HCT116 (cell line): ENCODE data around the gene CD44. TPM values are rescaled to one million over a fixed set of nuclear protein-coding genes. Genes with fewer than 3 reads are reported as not detected.

Experiments
- ATAC-seq: fragments of 200-7000 bp; cut with Tn5 transposase; 2 replicates; pipeline ENCODE4 v1.9.1; 2020; ENCODE audit warnings: mild to moderate bottlenecking, moderate library complexity
- BruUV-seq: library from RNA; stranded (reverse); fragments of 400-500 nt; replicated peaks from 2 replicates; lab custom pipeline; 2021; lab: Mats Ljungman, UMichigan
- CTCF ChIA-PET: fragments of 300-600 bp; sonication (Branson Sonifier 250); formaldehyde crosslinking; loops from one replicate; lab custom pipeline; 2021; ENCODE audit warnings: antibody characterized with exemption; lab: Charles Lee
- POLR2A ChIA-PET: fragments of 300-600, 350-600 bp; sonication (Branson Sonifier 250); formaldehyde crosslinking; loops from one replicate; lab custom pipeline; 2021; ENCODE audit warnings: antibody characterized with exemption; lab: Charles Lee
- RAD21 ChIA-PET, 2 experiments: fragments of 300-600 bp; sonication (Branson Sonifier 250); formaldehyde crosslinking; loops; one replicate each; lab custom pipeline; 2023; ENCODE audit warnings: low total read pairs in 2 of 2; ENCODE audit not compliant: uncharacterized antibody in 2 of 2, unreplicated experiment in 2 of 2, low non-redundant PET in 1 of 2; lab: Charles Lee
- DNase-seq: peaks from one replicate; pipeline ENCODE4 v3.0.0-alpha.2; 2010; ENCODE audit warnings: low read depth, low spot score
- H2AFZ ChIP-seq: fragments of 200-600 bp; shearing (Covaris generic), sonication (generic); 2 replicates; pipeline ENCODE4 v1.6.1; 2017; ENCODE audit warnings: low read depth, mixed run types, mixed read lengths, antibody characterized with exemption, low read length; ENCODE audit not compliant: poor library complexity, severe bottlenecking
- H3K27ac ChIP-seq: 2 replicates; pipeline ENCODE4 v1.5.1; 2012; ENCODE audit warnings: low read depth, low read length
- H3K27me3 ChIP-seq: fragments of 200-600 bp; sonication (generic); 2 replicates; pipeline ENCODE4 v1.6.1; 2016; ENCODE audit warnings: mixed run types, low read length, mixed read lengths; ENCODE audit not compliant: insufficient read depth
- H3K36me3 ChIP-seq, 2 experiments: fragments of 200-500 bp in 1 of 2; fragments of 200-600 bp in 1 of 2; sonication (Bioruptor generic) in 1 of 2; sonication (generic) in 1 of 2; 2 replicates each; pipeline versions ENCODE4 v1.5.1 to v1.6.1; 2014 to 2016; ENCODE audit warnings: low read length in 2 of 2, inconsistent platforms in 1 of 2, mixed read lengths in 1 of 2, mixed run types in 1 of 2; ENCODE audit not compliant: insufficient read depth in 2 of 2, control insufficient read depth in 1 of 2
- H3K4me1 ChIP-seq, 2 experiments: fragments of 200-600 bp in 1 of 2; sonication (generic) in 1 of 2; 2 replicates each; pipeline versions ENCODE4 v1.5.1 to v1.6.1; 2012 to 2017; ENCODE audit warnings: low read length in 2 of 2, inconsistent platforms in 1 of 2, mild to moderate bottlenecking in 1 of 2, mixed read lengths in 1 of 2, mixed run types in 1 of 2, moderate library complexity in 1 of 2; ENCODE audit not compliant: insufficient read depth in 2 of 2, control insufficient read depth in 1 of 2
- H3K4me2 ChIP-seq: fragments of 200-600 bp; sonication (generic); 2 replicates; pipeline ENCODE4 v1.6.1; 2017; ENCODE audit warnings: mixed run types, low read length, mixed read lengths
- H3K4me3 ChIP-seq, 2 experiments: fragments of 200-600 bp in 1 of 2; sonication (generic) in 1 of 2; replicated peaks in 1 of 2; 2 replicates each; pipeline ENCODE4 v1.5.1; 2011 to 2016; ENCODE audit warnings: low read length in 2 of 2, control low read depth in 1 of 2, low read depth in 1 of 2, mild to moderate bottlenecking in 1 of 2, mixed read lengths in 1 of 2, mixed run types in 1 of 2
- H3K79me2 ChIP-seq: fragments of 200-600 bp; sonication (generic); 2 replicates; pipeline ENCODE4 v1.6.1; 2017; ENCODE audit warnings: mild to moderate bottlenecking, mixed run types, low read length, moderate library complexity, mixed read lengths; ENCODE audit not compliant: insufficient read depth
- H3K9ac ChIP-seq: fragments of 200-600 bp; sonication (generic); 2 replicates; pipeline ENCODE4 v1.6.1; 2016; ENCODE audit warnings: low read length, mixed read lengths
- H3K9me2 ChIP-seq: fragments of 200-600 bp; sonication (generic), shearing (Covaris generic); 2 replicates; pipeline ENCODE4 v1.6.1; 2017; ENCODE audit warnings: mixed run types, mild to moderate bottlenecking, moderate library complexity; ENCODE audit not compliant: insufficient read depth
- H3K9me3 ChIP-seq, 2 experiments: fragments of 200-500 bp in 1 of 2; fragments of 200-600 bp in 1 of 2; sonication (Bioruptor generic) in 1 of 2; sonication (generic) in 1 of 2; 2 replicates each; pipeline ENCODE4 v1.6.1; 2014 to 2017; ENCODE audit warnings: low read length in 2 of 2, mixed read lengths in 2 of 2, inconsistent platforms in 1 of 2, low read depth in 1 of 2, mild to moderate bottlenecking in 1 of 2, mixed run types in 1 of 2, moderate library complexity in 1 of 2; ENCODE audit not compliant: control insufficient read depth in 1 of 2, insufficient read depth in 1 of 2
- H4K20me1 ChIP-seq: fragments of 200-600 bp; sonication (generic), shearing (Covaris generic); 2 replicates; pipeline ENCODE4 v1.6.1; 2017; ENCODE audit warnings: mixed run types, mild to moderate bottlenecking, moderate library complexity; ENCODE audit not compliant: insufficient read depth
- ATF3 ChIP-seq: IDR thresholded peaks from 2 replicates; pipeline ENCODE4 v1.6.1; 2012
- FOSL1 ChIP-seq: IDR thresholded peaks from 2 replicates; pipeline ENCODE4 v1.6.1; 2012; ENCODE audit warnings: low read depth
- RAD21 ChIP-seq: IDR thresholded peaks from 2 replicates; pipeline ENCODE4 v1.6.1; 2012; ENCODE audit warnings: low read depth, mild to moderate bottlenecking
- REST ChIP-seq: IDR thresholded peaks from 2 replicates; pipeline ENCODE4 v1.6.1; 2012; ENCODE audit warnings: low read depth
- SIN3A ChIP-seq: IDR thresholded peaks from 2 replicates; pipeline ENCODE4 v1.6.1; 2012; ENCODE audit warnings: low read depth
- SP1 ChIP-seq: IDR thresholded peaks from 2 replicates; pipeline ENCODE4 v1.6.1; 2012; ENCODE audit warnings: low read depth
- TCF7L2 ChIP-seq: IDR thresholded peaks from 2 replicates; pipeline ENCODE4 v1.7.0; 2011; ENCODE audit warnings: borderline replicate concordance, inconsistent platforms; ENCODE audit not compliant: insufficient read depth, insufficient read length; ENCODE audit errors: extremely low read depth
- ZBTB33 ChIP-seq: IDR thresholded peaks from 2 replicates; pipeline ENCODE4 v1.6.1; 2011; ENCODE audit warnings: mild to moderate bottlenecking, low read length, moderate library complexity; ENCODE audit not compliant: insufficient replicate concordance; ENCODE audit errors: extremely low read depth
- ZNF274 ChIP-seq: fragments of 200-500 bp; sonication (Bioruptor generic); IDR thresholded peaks from 2 replicates; pipeline ENCODE4 v1.6.1; 2014; ENCODE audit warnings: mild to moderate bottlenecking, low read depth, low read length, inconsistent platforms
- intact Hi-C: fragments of 100-400 bp; cut with micrococcal nuclease; formaldehyde crosslinking; loops from 2 replicates; pipeline ENCODE4 v1.10.0; 2022
- total RNA-seq: library from RNA; stranded (reverse); gene quantifications from one replicate; pipeline ENCODE4 v1.2.1, GENCODE V29; 2021; ENCODE audit not compliant: unreplicated experiment

The CD44 gene
- total RNA-seq, 1 experiment from 2014 or later, result 742 TPM

- Histone ChIP-seq H3K9me3 (no peaks in the 10 kb centered on the region), H3K4me1 (peaks cover 0 to 7% of the 10 kb centered on the region in 2 experiments; a peak in 1 of 4 replicates), H4K20me1 (no peaks in the 10 kb centered on the region), H3K36me3 (no peaks in the 10 kb centered on the region), H3K4me2 (no peak overlapping the region), H3K27me3 (no peaks in the 10 kb centered on the region), H3K4me3 (no peak overlapping the region), H3K27ac (no peak overlapping the region), H3K9me2 (no peaks in the 10 kb centered on the region), H3K79me2 (no peaks in the 10 kb centered on the region), H3K9ac (no peak overlapping the region), H2AFZ (no peak overlapping the region)
- intact Hi-C loops, result no loop called here
- ChIA-PET RAD21 (no interaction called here), CTCF (no interaction called here), POLR2A (no interaction called here)
- DNase-seq, result no peak
- TF ChIP-seq ATF3, result no peak
- ATAC-seq, result no peak
- no TSS peak for BruUV-seq
These were observed 20.1 kb upstream of the CD44 start for GRCh38 chr11:35118906-35119305.

GRCh38 chr11:35121326-35121865 lies 17.6 kb upstream of the CD44 start:
- H2AFZ ChIP-seq, result no peak overlapping the region
- DNase-seq (no peak), ATAC-seq (no peak)
- H3K9ac ChIP-seq, result no peak overlapping the region
- no peaks in the 10 kb centered on the region for H4K20me1 ChIP-seq
- H3K9me3 ChIP-seq, result no peaks in the 10 kb centered on the region
- ChIA-PET CTCF (no interaction called here), RAD21 (no interaction called here), POLR2A (no interaction called here)
- H3K36me3 ChIP-seq, result no peaks in the 10 kb centered on the region
- no TSS peak for BruUV-seq
- H3K4me1 ChIP-seq, result peaks cover 0 to 3% of the 10 kb centered on the region in 2 experiments; a peak in 1 of 4 replicates
- no peak for TF ChIP-seq REST
- no peak for TF ChIP-seq RAD21
- no peak for TF ChIP-seq ZNF274
- no peak for TF ChIP-seq TCF7L2
- TF ChIP-seq ATF3, result no peak
- TF ChIP-seq SP1, result no peak
- TF ChIP-seq ZBTB33, result no peak
- no peak for TF ChIP-seq SIN3A
- no peak for TF ChIP-seq FOSL1
- H3K79me2 ChIP-seq, result no peaks in the 10 kb centered on the region
- H3K4me2 ChIP-seq, result no peak overlapping the region
- intact Hi-C loops, result no loop called here
- H3K4me3 ChIP-seq, result no peak overlapping the region
- no peaks in the 10 kb centered on the region for H3K27me3 ChIP-seq
- H3K27ac ChIP-seq, result no peak overlapping the region
- H3K9me2 ChIP-seq, result no peaks in the 10 kb centered on the region
